PFSK-1 (cell line): ENCODE data around the gene ANKHD1.

ENCODE experiments used
- POLR2AphosphoS5 ChIP-seq: IDR thresholded peaks from 2 replicates; pipeline ENCODE4 v1.6.1; 2012; ENCODE audit warnings: low read depth, mild to moderate bottlenecking, control low read depth, low read length, moderate library complexity
- TAF1 ChIP-seq: IDR thresholded peaks from 2 replicates; pipeline ENCODE4 v1.6.1; 2012; ENCODE audit warnings: low read length, control low read depth, borderline replicate concordance; ENCODE audit not compliant: insufficient read depth

DNA sequence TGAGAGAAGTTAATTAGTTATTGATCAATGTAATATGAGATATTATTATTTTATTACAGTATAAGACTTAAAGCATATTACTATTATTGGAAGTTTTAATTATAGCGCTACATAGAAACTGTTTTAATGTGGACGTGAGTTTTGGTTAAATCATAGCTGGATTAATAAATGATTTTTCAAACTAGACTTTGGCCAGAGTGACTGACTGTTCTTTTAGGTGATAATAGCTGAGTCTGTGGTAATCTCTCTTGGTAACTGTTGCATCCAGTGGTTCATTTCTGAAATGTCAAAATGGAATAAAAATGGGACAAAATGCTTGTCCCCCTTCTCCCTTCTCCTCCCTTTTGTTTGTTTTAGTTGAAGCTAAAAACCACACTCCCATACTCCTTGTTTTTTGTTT, 28.1 kb downstream of the ANKHD1 start:
- TF ChIP-seq TAF1: no peak
- TF ChIP-seq POLR2AphosphoS5: no peak
